ENCODE data around the gene CD58. TPM values are rescaled to one million over a fixed set of nuclear protein-coding genes. Genes with fewer than 3 reads are reported as not detected.
A peak's percentile ranks its signal among the peaks of the same experiment; 100 is the strongest.
"Not testable (repeated sequence)": the region's sequence is repeated elsewhere in the genome, so short reads cannot be mapped to it uniquely, and the experiment has no call there.

The CD58 gene
- total RNA-seq, 2 donors from 2014 or later = 30.0 to 34.1 TPM

DNA sequence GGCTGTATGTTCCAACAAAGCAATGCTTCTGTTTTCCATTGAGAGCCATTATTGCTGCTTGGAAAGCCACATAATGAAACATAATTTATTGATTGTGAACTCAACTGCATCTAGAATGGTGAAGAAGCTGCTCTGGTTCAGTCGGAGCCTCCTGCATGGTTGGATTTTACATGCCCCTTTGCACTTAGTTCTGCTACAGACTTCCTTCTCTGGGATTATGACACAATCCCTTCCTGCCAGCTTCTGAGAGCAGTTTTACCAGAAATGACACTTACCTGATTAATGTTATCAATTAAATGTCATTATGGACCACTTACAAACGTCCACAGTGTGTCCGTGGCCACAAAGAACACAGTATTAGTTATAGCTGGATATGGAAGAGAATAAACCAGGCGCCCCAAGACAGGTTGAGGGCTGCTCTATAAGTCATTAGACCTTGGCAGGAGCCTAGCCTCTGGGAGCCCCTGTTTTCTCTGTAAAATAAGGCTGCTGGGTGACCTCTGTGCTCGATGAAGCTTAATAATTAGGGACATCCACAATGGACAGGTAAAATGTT is 7.0 kb upstream of the CD58 start:
- intact Hi-C loops (cut with DNase I, micrococcal nuclease) = no loop called here

DNA sequence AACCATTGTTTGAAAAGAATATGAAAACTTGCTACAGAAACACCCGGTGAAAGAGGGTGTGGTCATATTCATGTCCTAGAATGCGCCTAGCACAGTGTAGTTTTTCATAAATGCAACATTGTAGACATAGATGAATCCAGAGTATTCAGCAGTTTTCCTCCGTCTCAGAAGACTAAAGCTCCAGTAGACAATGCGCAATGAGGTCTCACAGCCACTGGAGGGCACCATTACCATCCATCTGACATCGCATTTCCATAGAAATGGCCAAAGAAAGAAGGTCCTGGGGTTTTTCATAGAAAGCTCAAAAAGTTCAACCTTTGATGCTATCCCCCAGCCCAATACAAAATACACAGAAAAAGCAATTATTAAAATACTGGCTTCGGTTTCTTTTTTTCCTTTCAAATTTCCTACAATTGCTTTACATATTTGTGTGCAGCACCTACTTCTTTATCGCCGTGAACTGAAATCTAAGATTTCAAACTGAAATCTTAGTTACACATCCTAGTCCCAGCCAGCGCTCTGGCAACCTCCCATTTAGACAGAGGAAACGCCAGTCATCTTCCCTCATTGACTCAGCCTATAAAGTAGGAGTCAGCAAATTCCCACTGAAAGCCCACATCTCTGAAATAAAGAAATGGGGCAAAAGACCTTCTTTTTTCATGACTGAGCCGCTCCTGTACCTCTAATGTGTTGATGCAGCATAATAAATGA is 3.9 kb upstream of the CD58 start:
- ATAC-seq (no peak), DNase-seq (peak in 1 of 2 donors; percentile 58)
- intact Hi-C loops (cut with DNase I, micrococcal nuclease) = loop anchor here in 1 of 2 donors (2.0 kb wide), 1 partner anchor 480 kb away; no protein-coding TSS in a partner anchor

More for the DNA sequence above, 7.0 kb upstream of the CD58 start:
- ATAC-seq (no peak), DNase-seq (no peak)

DNA sequence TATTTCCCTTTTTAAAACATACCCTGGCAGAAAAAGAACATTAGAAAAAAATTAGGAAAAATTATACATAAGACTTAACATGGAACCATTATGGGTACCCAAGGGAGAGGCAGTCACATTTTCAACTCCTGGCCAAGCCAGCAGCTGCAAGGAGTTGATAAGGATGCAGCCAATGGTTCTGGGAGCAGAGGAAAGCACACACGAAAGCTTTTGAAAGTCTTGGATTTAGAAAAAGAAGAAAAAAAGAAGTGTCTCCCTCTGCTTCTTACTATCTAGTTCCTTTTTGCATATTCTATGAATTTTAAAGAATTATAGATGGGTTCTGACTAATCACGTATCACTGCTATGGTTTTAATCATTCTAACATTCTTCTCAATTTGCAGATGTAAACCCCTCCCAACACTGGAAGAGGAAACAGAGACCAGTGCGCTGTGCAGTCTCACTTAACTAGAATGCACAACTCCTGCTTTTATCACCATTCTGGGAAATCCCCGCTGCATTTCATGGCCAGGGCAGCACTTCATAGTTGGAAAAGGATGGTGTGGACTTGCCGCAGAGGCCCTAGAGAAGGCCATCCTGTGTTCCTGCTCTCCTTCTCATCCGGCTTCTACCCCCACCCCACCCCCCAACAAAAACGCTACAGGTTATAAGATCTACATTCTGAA is 2.7 kb upstream of the CD58 start:
- DNase-seq = no peak
- no peak for ATAC-seq
- intact Hi-C loops (cut with DNase I, micrococcal nuclease) = loop anchor here in 1 of 2 donors (2.0 kb wide), 1 partner anchor 481 kb away; no protein-coding TSS in a partner anchor

DNA sequence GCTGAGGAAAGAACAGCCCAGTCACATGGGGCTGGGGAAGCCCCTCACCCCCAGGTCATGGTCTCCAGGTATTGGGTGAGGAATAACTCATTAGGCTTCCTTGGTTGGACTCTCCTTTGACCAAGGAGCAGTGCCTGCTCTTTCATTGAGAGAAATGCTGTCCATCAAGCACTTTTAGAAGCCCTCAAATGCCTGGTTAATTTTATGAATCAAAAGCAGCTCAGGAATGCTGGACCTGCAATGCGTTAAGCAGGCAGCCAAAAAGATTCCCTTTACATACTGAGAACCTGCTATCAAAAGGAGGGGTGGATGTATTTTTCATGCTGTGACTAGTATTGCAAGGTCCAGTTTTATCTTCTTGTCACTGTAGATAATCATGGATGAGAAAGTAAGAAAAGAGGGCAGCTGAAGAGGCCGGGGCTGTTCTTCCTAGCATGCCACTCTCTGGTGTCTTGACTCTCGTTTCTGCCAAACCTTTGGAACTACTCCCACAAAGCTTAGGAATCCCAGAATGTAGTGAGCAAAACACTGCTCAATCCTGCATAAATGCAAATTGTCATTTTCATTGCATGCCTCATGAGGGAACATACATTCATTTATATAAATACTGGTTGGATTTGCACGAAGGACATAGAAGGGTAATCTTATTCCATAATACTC is 2.1 kb upstream of the CD58 start:
- ATAC-seq = no peak
- DNase-seq = no peak
- intact Hi-C loops (cut with DNase I, micrococcal nuclease) = no loop called here

DNA sequence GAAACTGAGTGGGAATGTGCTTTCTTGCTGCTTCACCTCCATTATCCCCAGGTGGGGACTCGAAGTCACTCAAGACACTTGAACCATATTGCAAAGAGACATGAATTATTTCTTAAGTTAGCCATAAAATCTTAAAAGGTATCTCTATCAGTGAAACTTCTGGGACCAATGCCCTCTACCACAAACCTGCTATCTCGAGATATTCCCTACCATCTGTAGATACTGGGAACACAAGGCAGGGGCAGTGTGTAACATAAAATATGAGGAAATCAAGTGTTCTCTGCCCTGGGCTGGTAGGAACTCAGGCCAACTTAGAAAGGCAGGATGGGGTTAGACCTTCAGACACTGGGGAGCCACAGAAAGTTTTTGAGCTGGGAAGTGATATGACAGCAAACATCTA is 1.3 kb upstream of the CD58 start:
- no peak for DNase-seq
- ATAC-seq = no peak
- intact Hi-C loops (cut with DNase I, micrococcal nuclease) = no loop called here

DNA sequence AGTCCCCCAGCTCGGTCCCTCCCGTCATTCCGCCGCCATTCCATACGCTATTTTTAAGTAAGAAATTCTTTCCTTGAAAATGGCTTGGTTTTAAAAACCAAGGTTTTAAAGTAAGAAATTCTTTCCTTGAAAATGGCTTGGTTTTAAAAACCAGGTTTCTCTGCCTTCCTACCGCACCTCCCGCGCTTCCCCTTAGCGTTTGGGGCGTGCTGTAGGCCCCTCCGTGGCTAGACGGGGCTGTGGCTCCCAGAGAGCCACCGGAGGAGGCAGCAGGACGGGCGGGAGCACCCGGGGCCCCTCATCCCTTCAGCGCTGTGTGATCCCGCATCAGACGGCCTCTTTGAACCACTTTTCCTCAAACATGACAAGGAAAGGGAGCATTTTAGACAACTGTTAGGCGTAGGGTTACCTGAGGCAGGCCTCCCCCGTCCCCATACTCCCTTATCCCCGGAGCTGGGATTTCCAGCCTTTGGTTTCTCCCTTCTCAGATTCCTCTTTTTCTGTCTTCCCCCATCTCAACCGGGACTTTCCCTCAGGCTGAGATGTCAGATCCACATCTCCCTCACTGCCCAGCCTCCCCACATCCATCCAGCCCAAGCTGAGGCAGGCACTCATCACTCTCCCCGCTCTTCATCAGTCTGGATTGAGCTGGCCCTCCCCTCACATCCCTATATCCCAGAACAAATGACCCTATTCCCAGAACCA is 541 bp upstream of the CD58 start:
- DNase-seq (no peak), ATAC-seq (no peak)
- intact Hi-C loops (cut with DNase I, micrococcal nuclease) = no loop called here

DNA sequence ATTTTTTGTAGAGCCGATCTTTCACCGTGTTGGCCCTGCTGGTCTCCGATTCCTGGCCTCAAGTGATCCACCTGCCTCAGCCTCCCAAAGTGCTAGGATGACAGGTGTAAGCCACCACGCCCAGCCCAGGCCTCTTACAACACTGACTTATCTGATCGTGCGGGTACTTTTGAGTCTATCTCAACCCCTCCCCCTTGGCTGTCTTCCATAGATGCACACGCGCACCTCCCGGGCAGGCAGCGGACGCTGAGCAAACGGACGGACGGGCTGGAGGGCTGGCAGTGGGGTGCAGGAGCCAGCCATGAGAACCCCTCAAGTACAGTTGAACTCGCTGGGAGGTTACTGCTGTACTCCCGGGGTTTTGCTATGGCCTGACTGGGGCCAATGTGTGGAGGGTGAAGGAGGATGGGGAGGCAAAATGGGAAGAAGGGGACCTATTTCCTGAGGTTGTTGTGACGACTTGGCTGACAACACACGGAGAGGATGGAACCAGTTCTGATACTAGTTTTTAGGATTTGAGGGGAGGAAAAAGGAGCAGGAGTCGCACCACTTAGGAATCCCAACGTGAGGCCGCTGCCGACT is 959 bp downstream of the CD58 start:
- intact Hi-C loops (cut with DNase I, micrococcal nuclease) = no loop called here

DNA sequence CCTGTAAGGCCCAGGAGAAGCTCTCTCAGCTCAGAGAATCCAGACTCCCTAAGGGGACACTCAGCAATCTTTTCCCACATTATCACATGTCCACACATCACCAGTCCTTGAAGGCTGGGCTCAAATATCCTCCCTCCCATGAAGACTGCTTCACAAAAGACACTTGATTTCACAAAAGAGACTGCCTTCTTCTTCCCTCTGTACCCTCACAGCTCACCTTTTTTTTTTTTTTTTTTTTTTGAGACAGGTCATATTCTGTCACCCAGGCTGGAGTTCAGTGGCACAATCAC is 1.5 kb downstream of the CD58 start:
- ATAC-seq = no peak
- intact Hi-C loops (cut with DNase I, micrococcal nuclease) = no loop called here
- no peak for DNase-seq

More for the DNA sequence above, 959 bp downstream of the CD58 start:
- DNase-seq (peak; percentile 82 to 85), ATAC-seq (peak; percentile 62)

DNA sequence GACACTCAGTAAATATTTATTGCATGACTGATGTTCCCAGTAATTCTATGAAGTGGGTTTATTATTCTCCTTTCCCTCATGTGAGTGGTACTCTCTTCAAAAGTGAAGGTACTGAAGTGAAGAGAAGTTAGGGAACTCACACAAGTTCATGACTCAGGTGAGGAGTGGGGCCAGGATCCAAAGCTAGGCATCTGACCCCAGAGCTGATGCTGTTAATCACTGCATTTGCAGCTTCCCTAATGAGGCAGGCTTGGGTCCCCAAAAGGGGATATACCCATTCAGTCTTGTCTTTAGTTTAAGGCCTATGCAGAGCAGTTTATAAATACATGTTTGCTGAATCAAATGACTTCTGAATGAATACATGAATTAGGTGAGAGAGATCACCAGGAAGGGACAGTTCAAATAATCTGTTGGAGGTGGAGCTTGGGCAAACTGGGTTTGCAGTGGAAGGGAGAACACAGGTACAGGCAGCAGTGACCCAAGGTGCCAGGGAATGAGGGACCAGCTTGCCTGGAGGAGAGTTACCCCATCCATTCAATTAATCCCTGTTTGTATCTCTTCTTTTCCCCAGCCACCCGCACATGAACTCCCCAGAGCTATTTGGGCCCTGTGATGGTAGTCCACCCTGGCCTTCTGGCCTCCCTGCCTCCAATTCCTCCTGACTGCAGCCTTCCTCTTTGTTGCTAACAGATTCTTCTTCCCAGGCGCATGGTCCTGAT is 2.0 kb downstream of the CD58 start:
- DNase-seq (no peak), ATAC-seq (no peak)
- intact Hi-C loops (cut with DNase I, micrococcal nuclease) = no loop called here

DNA sequence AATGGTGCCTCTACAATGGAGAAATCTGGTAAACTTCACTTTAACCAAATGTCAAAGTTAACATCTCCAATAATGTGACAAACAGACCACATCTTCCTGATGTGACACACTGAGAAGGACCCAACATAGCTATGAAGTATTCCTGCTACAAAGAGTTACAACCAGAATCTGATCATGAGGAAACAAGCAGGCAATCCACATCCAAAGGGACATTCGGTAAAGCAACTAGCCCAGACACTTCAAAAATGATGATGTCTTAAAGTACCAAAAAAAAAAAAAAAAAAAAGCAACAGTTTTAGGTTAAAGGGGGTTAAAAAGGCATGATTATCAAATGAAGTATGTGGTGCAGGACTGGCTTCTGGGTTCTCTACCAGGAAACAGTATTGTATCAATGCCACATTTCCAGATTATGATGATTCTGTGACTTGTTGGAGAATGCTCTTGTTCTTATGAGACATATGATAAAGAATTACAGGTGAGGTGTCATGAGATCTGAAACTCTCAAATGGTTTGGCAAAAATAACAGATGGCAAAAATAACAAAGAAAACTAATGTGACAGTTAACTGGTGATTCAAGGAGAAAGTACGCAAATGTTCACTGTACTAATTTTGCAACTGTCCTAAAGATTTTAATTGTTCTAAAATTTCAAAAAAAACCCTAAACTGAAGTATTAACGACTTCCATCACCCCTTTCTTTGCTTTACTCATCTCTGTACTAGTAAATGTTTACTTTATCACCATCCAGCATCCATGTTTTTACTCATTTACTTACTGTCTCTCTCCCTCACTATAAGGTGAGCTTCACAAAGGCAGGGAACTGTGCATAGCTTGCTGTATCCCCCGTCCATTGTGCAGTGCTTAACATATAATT is 2.8 kb downstream of the CD58 start:
- intact Hi-C loops (cut with DNase I, micrococcal nuclease) = no loop called here
- ATAC-seq = no peak

DNA sequence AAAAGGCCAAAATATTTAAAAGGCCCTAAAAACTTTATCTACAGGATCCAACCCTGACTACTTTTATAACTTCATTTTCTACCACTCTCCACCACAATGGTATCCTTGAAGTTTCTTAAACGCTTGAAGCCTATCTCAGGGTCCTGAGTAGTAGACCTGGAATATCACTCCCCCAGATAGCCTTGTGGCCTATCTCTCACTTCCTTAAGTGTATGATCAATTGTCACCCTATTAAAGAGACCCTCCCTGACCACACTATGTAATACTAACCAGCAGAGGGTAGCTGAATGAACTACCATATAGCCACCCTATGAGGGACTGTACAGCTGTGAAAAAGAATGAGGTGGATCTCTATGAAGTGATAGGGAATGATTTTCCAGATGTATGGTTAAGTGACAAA is 5.6 kb downstream of the CD58 start:
- no peak for DNase-seq

More for the DNA sequence above, 2.8 kb downstream of the CD58 start:
- DNase-seq = no peak

DNA sequence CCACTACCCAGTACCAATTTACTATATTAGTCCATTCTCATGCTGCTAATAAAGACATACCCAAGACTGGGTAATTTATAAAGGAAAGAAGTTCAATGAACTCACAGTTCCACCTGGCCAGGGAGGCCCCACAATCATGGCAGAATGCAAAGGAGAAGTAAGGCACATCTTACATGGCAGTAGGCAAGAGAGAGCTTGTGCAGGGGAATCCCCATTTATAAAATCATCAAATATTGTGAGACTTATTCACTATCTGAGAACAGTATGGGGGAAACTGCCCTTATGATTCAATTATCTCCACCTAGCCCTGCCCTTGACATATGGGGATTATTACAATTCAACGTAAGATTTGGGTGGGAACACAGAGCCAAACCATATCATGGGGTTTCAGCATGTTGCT is 6.4 kb downstream of the CD58 start:
- ATAC-seq (no peak), DNase-seq (no peak)
- intact Hi-C loops (cut with DNase I, micrococcal nuclease) = no loop called here

More for the DNA sequence above, 5.6 kb downstream of the CD58 start:
- ATAC-seq = no peak
- intact Hi-C loops (cut with DNase I, micrococcal nuclease) = no loop called here

DNA sequence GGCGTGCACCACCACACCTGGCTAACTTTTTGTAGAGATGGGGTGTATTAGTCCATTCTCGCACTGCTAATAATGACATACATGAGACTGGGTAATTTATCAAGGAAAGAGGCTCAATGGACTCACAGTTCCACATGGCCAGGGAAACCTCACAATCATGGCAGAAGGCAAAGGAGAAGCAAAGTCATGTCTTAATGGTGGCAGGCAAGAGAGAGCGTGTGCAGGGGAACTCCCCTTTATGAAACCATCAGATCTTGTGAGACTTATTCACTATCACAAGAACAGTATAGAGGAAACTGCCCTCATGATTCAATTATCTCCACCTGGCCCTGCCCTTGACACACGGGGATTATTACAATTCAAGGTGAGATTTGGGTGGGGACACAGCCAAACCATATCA is 8.4 kb downstream of the CD58 start:
- DNase-seq; intact Hi-C loops (cut with DNase I, micrococcal nuclease): not testable (repeated sequence)
- peak; percentile 24 for ATAC-seq

DNA sequence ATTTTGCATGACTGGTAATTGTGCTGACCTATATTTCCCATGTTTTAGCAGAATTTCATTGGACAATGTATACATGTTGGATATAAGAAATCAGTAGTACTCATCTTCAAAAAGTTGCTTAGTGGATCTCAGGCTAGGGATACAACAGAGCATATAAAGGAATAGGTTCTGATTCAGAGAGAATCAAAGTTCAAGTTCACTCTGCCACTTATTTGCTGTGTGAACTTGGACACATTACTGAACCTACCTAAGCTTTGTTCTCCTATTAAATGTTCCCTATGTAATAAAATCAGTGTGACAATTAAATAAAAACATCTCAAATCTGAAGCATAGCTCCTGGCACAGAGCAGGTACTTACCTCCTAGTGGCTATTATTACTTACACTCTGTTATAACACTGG is 9.3 kb downstream of the CD58 start:
- ATAC-seq = peak; percentile 62
- no peak for DNase-seq
- intact Hi-C loops (cut with DNase I, micrococcal nuclease) = no loop called here

DNA sequence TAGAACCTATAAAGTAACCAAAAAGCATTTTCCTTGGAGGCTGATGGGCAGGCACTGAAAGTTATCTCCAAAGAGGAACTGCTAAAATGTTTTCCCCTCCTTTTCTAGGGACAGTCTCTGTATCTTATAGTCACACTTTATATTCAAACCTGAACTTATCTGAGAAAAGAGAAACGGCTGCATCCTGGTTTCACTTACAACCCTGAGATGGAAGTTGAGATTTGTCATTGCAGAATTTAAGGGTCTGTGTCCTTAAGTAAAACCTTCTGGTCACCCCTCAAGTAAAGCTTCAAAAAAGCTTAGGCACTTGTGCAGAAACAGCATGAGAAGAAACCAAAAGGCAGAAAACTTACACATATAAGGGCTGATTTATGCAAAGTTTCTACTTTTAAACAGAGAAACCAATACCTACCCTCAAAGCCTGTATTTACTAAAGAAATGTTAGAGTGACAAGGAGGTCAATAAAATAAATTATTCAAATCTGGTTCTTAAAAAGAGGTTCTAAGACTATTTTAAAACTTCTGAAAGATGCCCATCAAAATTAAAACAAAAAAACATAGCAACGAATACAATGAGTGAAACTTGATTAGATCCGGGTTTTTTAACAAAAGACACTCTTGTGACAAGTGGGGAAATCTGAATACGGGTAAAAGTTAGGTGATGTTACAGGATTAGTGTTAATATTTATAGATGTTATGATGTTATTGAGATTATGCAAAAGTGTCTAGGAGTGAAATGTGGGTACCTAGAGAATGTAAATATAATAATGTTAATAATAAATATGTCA is 9.9 kb downstream of the CD58 start:
- intact Hi-C loops (cut with DNase I, micrococcal nuclease) = no loop called here
- ATAC-seq (no peak), DNase-seq (no peak)

DNA sequence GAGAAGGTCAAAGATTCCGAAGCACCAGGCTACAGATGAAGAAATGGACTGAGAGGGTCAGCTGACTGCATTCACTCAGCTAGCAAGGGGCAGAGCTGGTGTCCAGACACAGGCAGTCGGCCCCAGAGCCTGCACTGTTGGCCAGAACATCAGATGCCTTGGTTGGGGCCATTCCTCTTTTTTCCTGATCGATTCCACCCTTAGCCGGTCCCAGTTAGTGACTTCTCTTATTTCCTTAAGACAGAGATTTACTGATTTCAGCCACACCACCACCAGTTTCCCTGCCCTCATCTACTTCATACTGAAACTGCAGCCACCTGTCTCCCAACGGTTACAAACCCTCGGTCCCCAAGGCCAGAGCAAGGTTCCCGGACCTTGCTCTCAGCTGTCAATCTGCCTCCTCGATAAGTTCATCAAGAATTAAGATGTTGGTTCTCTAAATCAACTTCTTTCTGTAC is 11.5 kb downstream of the CD58 start:
- no peak for DNase-seq
- intact Hi-C loops (cut with DNase I, micrococcal nuclease) = loop anchor here in 1 of 2 donors (5.0 kb wide), 1 partner anchor 52 kb away; no protein-coding TSS in a partner anchor
- no peak for ATAC-seq

Data from left colon (tissue), 2 donors.